HEK293T (cell line): ENCODE data around the gene MUC5B.

Experiments used
- BHLHE40 ChIP-seq: fragments of 450-650 bp; IDR thresholded peaks from 2 replicates; pipeline ENCODE4 v1.6.1; 2016; ENCODE audit warnings: mild to moderate bottlenecking, moderate library complexity, borderline replicate concordance
- FOXM1 ChIP-seq: fragments of 450-650 bp; IDR thresholded peaks from 2 replicates; pipeline ENCODE4 v1.6.1; 2017; ENCODE audit warnings: mild to moderate bottlenecking, borderline replicate concordance
- HDGF ChIP-seq: fragments of 450-650 bp; IDR thresholded peaks from 2 replicates; pipeline ENCODE4 v1.6.1; 2017; ENCODE audit warnings: antibody characterized with exemption, borderline replicate concordance
- LEF1 ChIP-seq: fragments of 450-650 bp; IDR thresholded peaks from 2 replicates; pipeline ENCODE4 v1.6.1; 2017; ENCODE audit warnings: mild to moderate bottlenecking, borderline replicate concordance
- SP1 ChIP-seq: fragments of 450-650 bp; IDR thresholded peaks from 2 replicates; pipeline ENCODE4 v1.6.1; 2017
- TARDBP ChIP-seq: fragments of 450-650 bp; IDR thresholded peaks from 2 replicates; pipeline ENCODE4 v1.6.1; 2016
- ZNF384 ChIP-seq: fragments of 450-650 bp; IDR thresholded peaks from 2 replicates; pipeline ENCODE4 v1.6.1; 2016

- no peak for TF ChIP-seq FOXM1
- TF ChIP-seq ZNF384, result no peak
- no peak for TF ChIP-seq TARDBP
- no peak for TF ChIP-seq BHLHE40
- TF ChIP-seq SP1, result no peak
- no peak for TF ChIP-seq LEF1
- TF ChIP-seq HDGF, result no peak
These were observed 29.3 kb upstream of the MUC5B start for GRCh38 chr11:1193326-1194230.
